Subcutaneous abdominal adipose tissue (tissue), 5 donors: ENCODE data around the gene NAPSA.

Experiments
- H3K27ac ChIP-seq: one replicate; pipeline ENCODE4 v1.7.0; 2013; ENCODE audit warnings: low read depth, mild to moderate bottlenecking, inconsistent platforms, low read length, moderate library complexity
- H3K27me3 ChIP-seq, 5 donors: one replicate each; pipeline ENCODE4 v1.7.0; 2013; ENCODE audit warnings: low read length in 5 of 5, inconsistent platforms in 1 of 5; ENCODE audit not compliant: control insufficient read depth in 5 of 5, insufficient read depth in 4 of 5
- H3K36me3 ChIP-seq, 5 donors: one replicate each; pipeline ENCODE4 v1.7.0; 2013; ENCODE audit warnings: low read length in 5 of 5; ENCODE audit not compliant: control insufficient read depth in 5 of 5, insufficient read depth in 5 of 5
- H3K4me1 ChIP-seq, 5 donors: one replicate each; pipeline ENCODE4 v1.7.0; 2013; ENCODE audit warnings: low read length in 5 of 5, mild to moderate bottlenecking in 3 of 5, moderate library complexity in 1 of 5; ENCODE audit not compliant: control insufficient read depth in 5 of 5, insufficient read depth in 5 of 5
- H3K4me3 ChIP-seq, 5 donors: one replicate each; pipeline ENCODE4 v1.7.0; 2013; ENCODE audit warnings: low read length in 5 of 5, low read depth in 1 of 5
- H3K9ac ChIP-seq, 5 donors: one replicate each; pipeline ENCODE4 v1.7.0; 2013; ENCODE audit warnings: low read length in 5 of 5, mild to moderate bottlenecking in 4 of 5, moderate library complexity in 3 of 5
- H3K9me3 ChIP-seq, 5 donors: one replicate each; pipeline ENCODE4 v1.7.0; 2013; ENCODE audit warnings: low read length in 5 of 5; ENCODE audit not compliant: control insufficient read depth in 5 of 5
- donor health status: healthy.
- donor health status: healthy.
- donor health status: healthy.
- donor health status: healthy.
- donor health status: healthy.

NAPSA gene

GRCh38 chr19:50326101-50326664, 39.3 kb downstream of the NAPSA start:
- Histone ChIP-seq H3K27ac (no peak overlapping the region), H3K9me3 (no peaks in the 10 kb centered on the region), H3K4me1 (peaks cover 0 to 43% (median 29%) of the 10 kb centered on the region in 5 donors), H3K4me3 (peak overlapping the region in 1 of 5 donors; percentile 40), H3K27me3 (peaks cover 14 to 29% (median 22%) of the 10 kb centered on the region in 5 donors), H3K9ac (no peak overlapping the region), H3K36me3 (no peaks in the 10 kb centered on the region)

GRCh38 chr19:50325310-50326100, 39.9 kb downstream of the NAPSA start:
- peak overlapping the region in 2 of 5 donors; percentile 18 to 40 for H3K4me3 ChIP-seq
- no peak overlapping the region for H3K27ac ChIP-seq
- H3K9me3 ChIP-seq = no peaks in the 10 kb centered on the region
- H3K4me1 ChIP-seq = peaks cover 0 to 39% (median 26%) of the 10 kb centered on the region in 5 donors
- no peaks in the 10 kb centered on the region for H3K36me3 ChIP-seq
- H3K27me3 ChIP-seq = peaks cover 14 to 27% (median 18%) of the 10 kb centered on the region in 5 donors
- H3K9ac ChIP-seq = no peak overlapping the region

- no peaks in the 10 kb centered on the region for H3K9me3 ChIP-seq
- H3K4me3 ChIP-seq = no peak overlapping the region
- no peaks in the 10 kb centered on the region for H3K36me3 ChIP-seq
- no peak overlapping the region for H3K9ac ChIP-seq
- no peak overlapping the region for H3K27ac ChIP-seq
- H3K4me1 ChIP-seq = peaks cover 0 to 27% (median 17%) of the 10 kb centered on the region in 5 donors
- H3K27me3 ChIP-seq = peaks cover 10 to 18% (median 14%) of the 10 kb centered on the region in 5 donors
These were observed 41.1 kb downstream of the NAPSA start for GRCh38 chr19:50324331-50324730.

GRCh38 chr19:50323782-50324133, 41.7 kb downstream of the NAPSA start:
- Histone ChIP-seq H3K36me3 (no peaks in the 10 kb centered on the region), H3K4me1 (peaks cover 0 to 26% (median 16%) of the 10 kb centered on the region in 5 donors), H3K4me3 (no peak overlapping the region), H3K27ac (no peak overlapping the region), H3K9me3 (no peaks in the 10 kb centered on the region), H3K27me3 (peaks cover 10 to 17% (median 14%) of the 10 kb centered on the region in 5 donors), H3K9ac (no peak overlapping the region)

- Histone ChIP-seq H3K36me3 (no peaks in the 10 kb centered on the region), H3K9me3 (no peaks in the 10 kb centered on the region), H3K9ac (no peak overlapping the region), H3K27ac (no peak overlapping the region), H3K27me3 (peaks cover 10 to 17% (median 14%) of the 10 kb centered on the region in 5 donors), H3K4me1 (peaks cover 0 to 22% (median 12%) of the 10 kb centered on the region in 5 donors), H3K4me3 (no peak overlapping the region)
These were observed 42.3 kb downstream of the NAPSA start for GRCh38 chr19:50322931-50323781.

GRCh38 chr19:50322234-50322633, 43.2 kb downstream of the NAPSA start:
- Histone ChIP-seq H3K4me3 (no peak overlapping the region), H3K9me3 (no peaks in the 10 kb centered on the region), H3K9ac (no peak overlapping the region), H3K27me3 (peaks cover 4 to 10% (median 8%) of the 10 kb centered on the region in 5 donors), H3K27ac (no peak overlapping the region), H3K4me1 (peaks cover 0 to 16% (median 12%) of the 10 kb centered on the region in 5 donors), H3K36me3 (no peaks in the 10 kb centered on the region)

GRCh38 chr19:50321831-50322230, 43.6 kb downstream of the NAPSA start:
- peaks cover 0 to 13% (median 12%) of the 10 kb centered on the region in 5 donors for H3K4me1 ChIP-seq
- no peaks in the 10 kb centered on the region for H3K36me3 ChIP-seq
- H3K27me3 ChIP-seq = peaks cover 0 to 5% (median 4%) of the 10 kb centered on the region in 5 donors
- no peak overlapping the region for H3K27ac ChIP-seq
- no peak overlapping the region for H3K4me3 ChIP-seq
- no peaks in the 10 kb centered on the region for H3K9me3 ChIP-seq
- no peak overlapping the region for H3K9ac ChIP-seq

GRCh38 chr19:50320596-50320995, 44.8 kb downstream of the NAPSA start:
- no peak overlapping the region for H3K27ac ChIP-seq
- no peaks in the 10 kb centered on the region for H3K9me3 ChIP-seq
- H3K36me3 ChIP-seq = no peaks in the 10 kb centered on the region
- H3K9ac ChIP-seq = no peak overlapping the region
- no peak overlapping the region for H3K4me3 ChIP-seq
- peaks cover 0 to 2% (median 0%) of the 10 kb centered on the region in 5 donors for H3K27me3 ChIP-seq
- peaks cover 0 to 3% (median 2%) of the 10 kb centered on the region in 5 donors for H3K4me1 ChIP-seq

GRCh38 chr19:50320051-50320450, 45.4 kb downstream of the NAPSA start:
- Histone ChIP-seq H3K4me3 (no peak overlapping the region), H3K4me1 (no peaks in the 10 kb centered on the region), H3K9me3 (no peaks in the 10 kb centered on the region), H3K27me3 (peaks cover 0 to 4% (median under 1%) of the 10 kb centered on the region in 5 donors), H3K9ac (no peak overlapping the region), H3K36me3 (no peaks in the 10 kb centered on the region), H3K27ac (no peak overlapping the region)
